Activated CD4-positive, alpha-beta T cell treated with anti-CD3 and anti-CD28 coated beads, Interleukin-2, Interleukin-4, amounts not matched to agents 100 ng/mL and 50 ng/mL, durations not matched to agents 16 hours and 8 hours (primary cell): ENCODE measurements around the gene OTOG.

Source experiments
- DNase-seq: peaks from one replicate; pipeline ENCODE4 v3.0.0-alpha.2; 2020; ENCODE audit warnings: low spot score

OTOG gene

DNA sequence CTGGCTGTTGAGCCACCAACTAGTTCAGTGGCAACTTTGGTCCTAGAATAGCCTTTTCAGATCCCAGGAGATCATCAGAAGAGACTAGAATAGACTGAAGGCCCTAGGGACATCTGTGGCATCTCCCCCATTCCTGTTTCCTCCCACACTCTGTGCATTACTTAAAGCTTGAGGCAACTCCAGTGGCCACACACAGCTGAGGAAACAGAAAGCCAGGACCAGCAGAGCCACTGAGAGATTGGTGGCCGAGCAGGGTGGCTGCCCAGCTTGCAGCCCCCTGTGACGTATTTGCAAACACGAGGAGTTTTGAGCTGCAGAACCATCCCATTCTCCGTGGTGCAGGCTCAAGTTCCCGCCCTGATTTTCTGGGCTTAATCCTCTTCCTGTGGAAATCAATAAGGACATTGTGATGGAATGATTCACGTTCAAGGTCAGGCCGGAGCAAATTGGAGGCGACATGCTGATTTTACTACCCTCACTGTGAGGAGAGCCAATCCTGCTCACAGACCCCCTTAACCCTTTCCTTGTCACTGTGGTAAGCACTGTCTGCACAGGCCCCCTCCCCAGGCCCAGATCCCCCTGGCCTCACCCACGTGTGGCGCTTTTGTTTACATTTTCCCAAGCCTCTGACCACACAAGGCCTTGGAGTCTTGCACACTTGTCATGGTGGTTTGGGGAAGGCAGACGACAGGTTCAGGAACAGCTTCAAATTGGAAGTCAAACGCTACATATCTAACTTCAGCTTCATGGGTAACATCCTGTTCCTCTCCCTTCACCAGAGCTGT lies 103.3 kb downstream of the OTOG start:
- DNase-seq: no peak

GRCh38 chr11:17651061-17651460 lies 104.0 kb downstream of the OTOG start:
- DNase-seq: no peak

DNA sequence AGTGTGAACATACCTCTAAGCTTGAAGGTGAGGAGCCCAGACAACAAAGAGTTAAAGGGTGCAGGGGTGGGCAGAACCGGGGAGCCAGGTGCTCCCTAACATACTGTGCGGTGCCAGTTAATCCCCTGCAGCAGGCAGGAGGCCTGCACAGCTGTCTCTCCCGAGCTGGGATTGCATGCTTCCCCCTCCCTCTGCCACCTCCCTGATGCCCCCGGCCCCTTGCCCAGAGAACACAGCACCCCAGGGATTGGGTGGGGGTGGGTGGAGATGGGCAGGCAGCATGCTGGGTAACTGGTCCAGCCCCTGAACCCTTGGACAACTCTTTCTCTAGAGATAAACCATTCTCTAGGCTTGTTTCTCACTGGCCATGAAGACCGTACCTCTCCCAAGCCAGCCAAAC lies 104.6 kb downstream of the OTOG start:
- no peak for DNase-seq

GRCh38 chr11:17652556-17652955 lies 105.5 kb downstream of the OTOG start:
- no peak for DNase-seq

DNA sequence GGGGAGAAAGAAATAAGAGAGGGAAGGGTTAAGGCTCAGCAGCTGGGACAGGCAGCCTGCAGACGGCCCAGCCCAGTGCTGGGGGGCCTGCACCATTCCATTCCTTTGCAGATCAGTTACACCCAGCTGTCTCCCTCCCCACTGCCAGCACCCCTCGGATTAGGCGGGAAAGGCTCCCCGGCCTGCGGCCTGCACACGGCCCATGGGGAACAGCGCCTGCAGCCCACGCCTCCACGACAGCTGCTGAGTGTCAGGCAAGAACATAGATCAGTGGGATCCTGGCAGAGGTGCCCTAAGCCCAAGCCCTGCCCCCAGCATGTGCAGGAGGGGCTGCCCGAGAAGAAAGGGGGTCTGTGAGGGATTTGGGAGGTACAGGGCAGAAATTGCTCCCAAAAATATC lies 106.6 kb downstream of the OTOG start:
- DNase-seq: no peak

DNA sequence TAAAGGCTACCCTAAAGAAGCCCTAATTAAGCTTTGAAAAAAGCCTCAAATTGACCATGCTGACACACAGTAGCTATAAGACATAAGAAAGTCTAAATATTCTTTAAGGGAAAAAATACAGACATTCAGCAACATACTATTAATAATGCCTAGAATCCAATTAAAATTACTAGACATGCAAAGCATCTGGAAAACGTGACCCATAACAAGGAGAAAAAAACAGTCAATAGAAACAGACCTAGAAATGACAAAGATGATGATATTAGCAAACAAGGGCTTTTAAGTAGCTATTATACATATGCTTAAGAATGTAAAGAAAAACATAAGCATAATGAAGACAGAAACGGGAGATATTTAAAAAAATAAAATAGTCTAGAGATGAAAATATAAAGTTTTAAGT lies 108.6 kb downstream of the OTOG start:
- no peak for DNase-seq

DNA sequence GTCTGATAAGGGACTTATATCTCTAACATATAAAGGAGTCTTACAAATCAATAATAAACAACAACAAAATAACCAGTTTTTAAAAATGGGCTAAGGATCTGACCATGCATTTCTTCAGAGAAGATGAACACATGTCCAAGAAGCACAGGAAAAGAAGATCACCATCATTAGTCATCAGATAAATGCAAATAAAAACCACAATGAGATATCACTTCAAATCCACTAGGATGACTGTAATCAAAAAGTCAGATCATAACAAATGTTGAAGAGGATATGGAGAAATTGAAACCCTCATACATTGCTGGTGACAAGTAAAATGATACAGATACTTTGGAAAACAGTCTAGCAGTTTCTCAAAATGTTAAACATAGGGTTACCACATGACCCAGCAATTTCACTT lies 111.2 kb downstream of the OTOG start:
- DNase-seq: no peak

DNA sequence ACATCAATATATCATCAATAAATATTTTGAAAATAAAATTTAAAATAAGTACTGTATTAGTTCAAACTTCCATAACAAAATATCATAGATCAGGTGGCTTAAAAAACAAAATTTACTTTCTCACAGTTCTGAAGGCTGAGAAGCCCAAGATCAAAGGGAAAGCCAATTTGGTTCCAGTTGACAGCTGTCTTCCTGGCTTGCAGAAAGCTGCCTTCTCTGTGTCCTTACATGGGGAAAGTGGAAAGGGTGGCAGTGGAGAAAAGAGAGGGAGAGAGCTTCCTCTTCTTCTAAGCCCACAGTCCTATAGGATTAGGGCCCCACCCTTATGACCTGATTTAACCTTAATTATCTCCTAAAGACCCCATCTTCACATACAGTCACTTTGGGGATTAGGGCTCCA lies 121.1 kb downstream of the OTOG start:
- no peak for DNase-seq

DNA sequence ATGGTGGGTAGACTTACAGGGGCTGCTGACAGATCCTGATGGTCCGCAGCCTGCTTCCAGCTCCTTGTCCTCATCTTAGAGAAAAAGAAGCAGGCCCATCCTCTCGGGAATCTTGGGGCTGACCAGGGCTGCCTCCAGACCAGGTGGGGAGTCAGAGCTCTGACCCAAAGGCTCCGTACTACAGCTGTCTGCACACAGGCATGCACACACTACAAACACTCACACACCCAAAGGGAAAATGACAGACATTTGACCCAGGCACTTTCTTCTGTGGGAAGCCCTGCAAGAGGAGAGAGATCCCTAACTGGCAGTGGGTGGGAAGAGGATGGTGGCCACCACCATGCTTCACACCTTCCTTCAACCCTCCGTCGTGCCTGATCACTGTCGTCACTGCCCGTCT lies 125.4 kb downstream of the OTOG start:
- no peak for DNase-seq

GRCh38 chr11:17673951-17674350 lies 126.9 kb downstream of the OTOG start:
- no peak for DNase-seq

DNA sequence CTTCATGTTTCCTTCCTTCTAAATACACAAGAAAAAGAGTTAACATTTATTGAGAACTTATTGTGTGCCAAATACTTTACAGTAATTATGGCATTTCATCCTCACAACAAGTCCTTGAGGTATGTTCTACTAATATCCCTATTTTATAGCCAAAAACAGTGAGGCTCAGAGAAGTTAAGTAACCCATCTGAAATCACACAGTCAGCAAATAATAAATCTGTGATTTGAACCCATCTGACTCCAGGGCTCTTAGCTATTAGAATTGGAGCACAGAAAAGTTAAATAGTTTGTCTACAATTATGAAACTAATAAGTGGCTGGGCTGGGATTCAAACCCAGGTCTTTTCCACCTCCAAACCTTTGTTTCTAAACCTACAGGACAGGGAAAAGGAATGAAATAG lies 135.8 kb downstream of the OTOG start:
- no peak for DNase-seq

DNA sequence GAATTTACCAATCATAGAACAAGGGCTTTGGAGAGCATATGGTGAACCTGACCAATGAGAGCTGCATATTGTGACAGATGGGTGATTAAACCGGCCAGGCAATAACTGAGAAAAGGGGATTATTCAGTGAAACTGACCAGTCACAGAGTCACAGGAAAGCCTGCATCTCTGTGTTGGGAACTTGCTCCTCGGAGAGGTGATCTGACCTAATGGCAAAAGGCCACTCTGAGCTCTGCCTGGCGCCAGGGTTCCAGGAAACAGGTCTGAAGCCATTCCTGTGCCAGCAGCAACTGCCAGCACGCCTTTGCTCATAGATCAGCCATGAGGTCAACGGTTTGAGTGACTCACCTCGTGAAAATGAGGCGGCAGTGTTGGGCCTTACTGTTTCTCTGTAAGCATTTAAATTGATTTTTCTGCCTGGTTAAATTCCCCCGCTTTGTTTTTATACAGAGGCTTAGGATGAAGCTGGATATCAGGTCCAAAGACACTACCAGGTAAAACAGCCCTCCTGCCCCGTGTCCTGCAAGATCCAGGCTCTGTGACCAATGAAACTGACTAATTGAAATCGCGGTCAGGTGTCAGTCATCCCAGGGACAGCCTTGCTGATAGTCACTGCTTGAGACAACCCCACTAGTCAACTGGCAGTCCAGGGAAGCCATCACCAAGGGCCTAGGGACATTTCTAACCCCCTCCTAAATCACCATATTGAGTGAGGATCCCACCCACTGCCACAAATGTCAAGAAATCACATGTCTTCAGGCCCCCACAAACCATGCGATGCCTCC lies 136.5 kb downstream of the OTOG start:
- DNase-seq: no peak

GRCh38 chr11:17684550-17684949 lies 137.5 kb downstream of the OTOG start:
- DNase-seq: no peak

DNA sequence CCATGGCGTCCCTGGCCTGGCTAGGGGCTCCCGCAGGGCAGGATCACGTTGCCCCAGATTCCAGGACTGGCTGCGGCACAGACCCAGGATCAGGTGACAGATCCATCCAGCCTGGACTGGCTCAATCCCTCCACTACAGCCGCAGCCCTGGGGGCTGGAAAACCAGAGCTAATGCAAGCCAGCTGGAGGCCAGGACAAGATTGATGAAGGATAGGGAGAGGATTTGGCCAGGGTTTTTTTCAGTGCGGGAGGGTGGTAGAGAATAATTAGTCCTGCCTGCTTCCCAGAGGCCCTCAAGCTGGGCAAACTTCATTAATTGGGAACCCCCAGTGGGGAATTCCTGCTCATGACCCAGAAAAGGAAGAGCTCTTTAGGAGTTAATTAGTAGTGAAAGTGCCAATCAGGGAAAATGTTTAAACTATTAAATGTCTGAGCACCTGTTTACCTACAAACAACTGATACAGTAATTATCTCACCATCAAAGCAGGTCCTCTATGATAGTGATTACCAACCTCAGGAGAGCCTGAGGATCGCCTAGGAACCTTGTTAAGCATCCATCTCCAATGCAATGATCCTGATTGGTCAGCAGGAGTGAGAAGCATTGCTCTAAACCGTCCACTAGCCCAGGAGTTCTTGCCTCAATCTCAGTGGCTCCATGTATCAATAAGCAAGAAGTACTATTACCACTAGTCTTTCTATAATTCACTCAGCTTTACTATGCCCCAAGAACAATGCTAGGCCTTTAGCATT lies 139.3 kb downstream of the OTOG start:
- DNase-seq: no peak

GRCh38 chr11:17687946-17688670 lies 141.0 kb downstream of the OTOG start:
- DNase-seq: no peak

DNA sequence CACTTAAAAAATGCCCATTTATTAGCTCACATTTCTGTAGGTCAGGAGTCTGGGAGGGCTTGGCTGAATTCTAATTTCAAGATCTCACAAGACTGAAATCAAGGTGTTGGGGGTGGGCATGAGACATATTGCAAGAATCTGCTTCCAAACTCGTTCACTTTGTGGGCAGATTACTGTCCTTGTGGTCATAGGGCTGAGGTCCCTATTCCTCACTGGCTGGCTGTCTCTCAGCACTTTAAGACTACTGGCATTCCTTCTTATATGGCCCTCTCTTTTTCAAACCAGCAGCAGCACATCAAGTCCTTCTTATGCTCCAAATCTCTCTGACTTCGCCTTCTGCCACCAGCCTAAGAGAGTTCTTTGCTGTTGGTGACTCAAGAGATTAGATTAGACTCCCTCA lies 144.5 kb downstream of the OTOG start:
- no peak for DNase-seq

- no peak for DNase-seq
These were observed 144.9 kb downstream of the OTOG start for GRCh38 chr11:17691976-17692375.

GRCh38 chr11:17692931-17693330 lies 145.9 kb downstream of the OTOG start:
- DNase-seq: no peak

- DNase-seq: no peak
These were observed 146.5 kb downstream of the OTOG start for GRCh38 chr11:17693531-17693930.

GRCh38 chr11:17694494-17695110 lies 147.5 kb downstream of the OTOG start:
- no peak for DNase-seq
